ENCODE data around the gene NAT9. TPM values are rescaled to one million over a fixed set of nuclear protein-coding genes. Genes with fewer than 3 reads are reported as not detected.

The NAT9 gene
- total and polyA plus RNA-seq, 10 donors = 25.6 to 48.4 (median 38.5) TPM

GRCh38 chr17:74763565-74764387 lies 12.4 kb downstream of the NAT9 start:
- Histone ChIP-seq H3K36me3 (peaks cover 0 to 81% (median 52%) of the 10 kb centered on the region in 6 donors), H3K4me3 (no peak overlapping the region), H3K27ac (peak overlapping the region in 1 of 8 donors; percentile 1), H3K4me1 (peaks cover 18 to 79% (median 35%) of the 10 kb centered on the region in 6 donors), H3K9me3 (no peaks in the 10 kb centered on the region), H3K27me3 (replicated peaks in 1 of 7) (no peaks in the 10 kb centered on the region)
- intact Hi-C loops (cut with DNase I; ENCODE audit: low total_unique reads) = no loop called here
- 71 to 81% (median 77%) methylated on average over 14 to 16 of the region's 16 CpGs for WGBS, 5 donors
- no peak for DNase-seq
- TF ChIP-seq POLR2AphosphoS5 (IDR thresholded peaks at IDR 0.05) (peak in 1 of 3 donors; percentile 19), CTCF (IDR thresholded peaks at IDR 0.05 in 8 of 11, conservative IDR thresholded peaks at IDR 0.05 in 3 of 11) (no peak)

- 94 to 100% (median 96%) methylated on average over 4 to 11 of the region's 11 CpGs for WGBS, 5 donors
- Histone ChIP-seq H3K27me3 (replicated peaks in 1 of 7) (no peaks in the 10 kb centered on the region), H3K4me3 (no peak overlapping the region), H3K27ac (peak overlapping the region in 1 of 8 donors; percentile 79), H3K4me1 (peaks cover 37 to 81% (median 53%) of the 10 kb centered on the region in 6 donors), H3K36me3 (peaks cover 0 to 62% (median 36%) of the 10 kb centered on the region in 6 donors), H3K9me3 (no peaks in the 10 kb centered on the region)
- TF ChIP-seq POLR2A (IDR thresholded peaks at IDR 0.05) = no peak
- no peak for TF ChIP-seq POLR2AphosphoS5 (IDR thresholded peaks at IDR 0.05)
- TF ChIP-seq CTCF (IDR thresholded peaks at IDR 0.05 in 8 of 11, conservative IDR thresholded peaks at IDR 0.05 in 3 of 11) = no peak
- intact Hi-C loops (cut with DNase I; ENCODE audit: low total_unique reads) = no loop called here
- no peak for DNase-seq
Measured at GRCh38 chr17:74761931-74762330, 14.2 kb downstream of the NAT9 start.

GRCh38 chr17:74761419-74761818 lies 14.7 kb downstream of the NAT9 start:
- 60 to 88% (median 79%) methylated on average over 2 to 5 of the region's 5 CpGs for WGBS, 5 donors
- no peak overlapping the region for H3K4me3 ChIP-seq
- intact Hi-C loops (cut with DNase I; ENCODE audit: low total_unique reads) = no loop called here
- H3K9me3 ChIP-seq = no peaks in the 10 kb centered on the region
- peaks cover 39 to 83% (median 58%) of the 10 kb centered on the region in 6 donors for H3K4me1 ChIP-seq
- H3K27ac ChIP-seq = peak overlapping the region in 2 of 8 donors; percentile 77 to 79
- H3K27me3 ChIP-seq (replicated peaks in 1 of 7) = no peaks in the 10 kb centered on the region
- DNase-seq = no peak
- TF ChIP-seq POLR2AphosphoS5 (IDR thresholded peaks at IDR 0.05) = no peak
- no peak for TF ChIP-seq POLR2A (IDR thresholded peaks at IDR 0.05)
- TF ChIP-seq CTCF (IDR thresholded peaks at IDR 0.05 in 8 of 11, conservative IDR thresholded peaks at IDR 0.05 in 3 of 11) = no peak
- peaks cover 0 to 57% (median 31%) of the 10 kb centered on the region in 6 donors for H3K36me3 ChIP-seq

- H3K27me3 ChIP-seq (replicated peaks in 1 of 7) = no peaks in the 10 kb centered on the region
- H3K4me1 ChIP-seq = peaks cover 39 to 92% (median 66%) of the 10 kb centered on the region in 6 donors
- H3K36me3 ChIP-seq = peaks cover 0 to 49% (median 25%) of the 10 kb centered on the region in 6 donors
- DNase-seq = no peak
- 54 to 66% (median 60%) methylated on average over 5 to 7 of the region's 7 CpGs for WGBS, 5 donors
- TF ChIP-seq CTCF (IDR thresholded peaks at IDR 0.05 in 8 of 11, conservative IDR thresholded peaks at IDR 0.05 in 3 of 11) = no peak
- peak overlapping the region in 5 of 8 donors; percentile 15 to 79 (median 67) for H3K27ac ChIP-seq
- H3K9me3 ChIP-seq = no peaks in the 10 kb centered on the region
- no peak overlapping the region for H3K4me3 ChIP-seq
- intact Hi-C loops (cut with DNase I; ENCODE audit: low total_unique reads) = no loop called here
Measured at GRCh38 chr17:74760404-74761105, 15.6 kb downstream of the NAT9 start.

Data from spleen (tissue), 11 donors.